ENCODE measurements around the gene ARMC9.

The ARMC9 gene

GRCh38 chr2:231318436-231318835 is 120.0 kb downstream of the ARMC9 start:
- DNase-seq, result no peak

- DNase-seq, result no peak
Measured at GRCh38 chr2:231318954-231319353, 120.5 kb downstream of the ARMC9 start.

GRCh38 chr2:231319867-231320266 is 121.4 kb downstream of the ARMC9 start:
- DNase-seq, result no peak

- no peak for DNase-seq
Measured at GRCh38 chr2:231321021-231321420, 122.6 kb downstream of the ARMC9 start.

- DNase-seq, result no peak
Measured at GRCh38 chr2:231321556-231322334, 123.3 kb downstream of the ARMC9 start.

- DNase-seq, result no peak
Measured at GRCh38 chr2:231323316-231323715, 124.9 kb downstream of the ARMC9 start.

GRCh38 chr2:231325826-231326225 is 127.4 kb downstream of the ARMC9 start:
- DNase-seq, result no peak

- DNase-seq, result no peak
Measured at GRCh38 chr2:231326404-231326803, 128.0 kb downstream of the ARMC9 start.

- DNase-seq, result no peak
Measured at GRCh38 chr2:231330311-231330710, 131.9 kb downstream of the ARMC9 start.

- DNase-seq, result no peak
Measured at GRCh38 chr2:231331533-231331932, 133.1 kb downstream of the ARMC9 start.

GRCh38 chr2:231332388-231332787 is 134.0 kb downstream of the ARMC9 start:
- no peak for DNase-seq

GRCh38 chr2:231332872-231333500 is 134.6 kb downstream of the ARMC9 start:
- no peak for DNase-seq

GRCh38 chr2:231334179-231334930 is 135.9 kb downstream of the ARMC9 start:
- no peak for DNase-seq

GRCh38 chr2:231334981-231335380 is 136.6 kb downstream of the ARMC9 start:
- no peak for DNase-seq

- DNase-seq, result no peak
Measured at GRCh38 chr2:231335591-231335990, 137.2 kb downstream of the ARMC9 start.

GRCh38 chr2:231336236-231336635 is 137.8 kb downstream of the ARMC9 start:
- DNase-seq, result no peak

GRCh38 chr2:231336700-231337099 is 138.3 kb downstream of the ARMC9 start:
- DNase-seq, result no peak

GRCh38 chr2:231337807-231338759 is 139.7 kb downstream of the ARMC9 start:
- no peak for DNase-seq

GRCh38 chr2:231339316-231339715 is 140.9 kb downstream of the ARMC9 start:
- DNase-seq, result no peak

GRCh38 chr2:231341100-231341499 is 142.7 kb downstream of the ARMC9 start:
- DNase-seq, result no peak

GRCh38 chr2:231342061-231342711 is 143.8 kb downstream of the ARMC9 start:
- no peak for DNase-seq

Data from amniotic stem cell (primary cell).